Mesenteric fat pad (tissue), 1 donor: ENCODE measurements around the gene TXNDC5. TPM values are rescaled to one million over a fixed set of nuclear protein-coding genes. Genes with fewer than 3 reads are reported as not detected.
"Not testable (repeated sequence)": the region's sequence is repeated elsewhere in the genome, so short reads cannot be mapped to it uniquely, and the experiment has no call there.

Experiments
- DNase-seq: peaks from one replicate; pipeline ENCODE4 v3.0.0-alpha.2; 2020; ENCODE audit warnings: low spot score
- total RNA-seq: library from RNA; stranded (reverse); fragmentation: NEBNext Ultra II Directional; extraction: Animal tissue kit (Norgen Biotek cat#: 25700); gene quantifications from one replicate; pipeline ENCODE4 v1.2.1, GENCODE V29; 2021
- donor health status: DM: yes; HTN: yes; CAD: no.

TXNDC5 gene
- total RNA-seq, 1 donor from 2014 or later = 153 TPM

DNA sequence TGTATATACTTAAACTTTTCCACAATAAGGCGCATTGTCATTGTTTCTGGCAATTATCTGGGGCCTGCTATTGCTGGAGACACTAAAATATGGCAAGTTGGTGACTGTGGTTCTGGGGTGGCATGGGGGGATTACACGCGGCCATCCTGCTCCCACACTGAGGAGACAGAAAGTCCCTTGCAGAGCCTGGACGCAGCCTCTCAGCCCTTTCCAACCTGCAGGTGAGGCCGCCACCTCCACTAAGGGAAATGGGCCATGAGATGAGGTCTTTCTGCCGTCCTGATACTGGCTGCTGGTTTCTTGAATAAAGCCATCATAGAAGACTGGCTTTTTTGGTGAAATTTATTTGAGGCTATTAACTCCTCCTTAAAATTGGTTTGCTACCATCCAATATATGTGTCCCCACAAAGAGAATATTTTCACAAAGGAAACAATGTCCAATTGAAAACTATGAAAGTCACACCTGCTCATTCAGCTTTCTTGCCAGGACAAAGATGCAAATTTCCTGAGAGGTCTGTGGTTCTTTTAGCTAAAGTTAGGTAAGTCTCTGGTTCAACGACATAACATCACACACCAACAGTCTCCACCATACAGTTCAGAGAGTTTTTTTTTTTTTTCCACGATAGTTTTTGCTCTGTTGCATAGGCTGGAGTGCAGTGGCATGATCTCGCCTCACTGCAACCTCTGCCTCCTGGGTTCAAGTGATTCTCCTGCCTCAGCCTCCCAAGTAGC lies 13.0 kb downstream of the TXNDC5 start:
- no peak for DNase-seq

DNA sequence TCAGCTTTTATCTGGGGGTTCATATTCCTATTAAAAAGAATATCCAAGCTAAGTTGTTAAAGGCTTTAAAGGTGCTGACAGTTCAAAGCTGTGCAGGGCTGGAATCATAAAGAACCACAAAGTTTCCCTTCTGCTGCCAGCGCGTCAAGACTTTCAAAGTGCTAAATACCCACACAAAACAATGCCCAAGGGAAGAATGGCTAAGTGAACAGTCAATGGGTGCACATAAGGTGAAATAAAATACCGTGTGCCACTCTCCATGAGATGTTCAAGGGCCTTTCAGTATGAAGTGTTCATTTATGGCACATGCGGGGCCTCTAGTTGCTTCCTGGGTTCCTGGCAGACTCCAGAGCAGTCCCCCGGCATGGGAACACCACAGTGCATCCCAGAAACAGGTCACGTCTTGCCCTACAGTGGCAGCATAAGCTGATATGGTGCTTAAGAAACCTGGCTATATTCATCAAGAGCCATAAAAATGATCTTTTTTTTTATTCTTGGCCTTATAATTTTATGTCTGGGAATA lies 14.1 kb downstream of the TXNDC5 start:
- no peak for DNase-seq

DNA sequence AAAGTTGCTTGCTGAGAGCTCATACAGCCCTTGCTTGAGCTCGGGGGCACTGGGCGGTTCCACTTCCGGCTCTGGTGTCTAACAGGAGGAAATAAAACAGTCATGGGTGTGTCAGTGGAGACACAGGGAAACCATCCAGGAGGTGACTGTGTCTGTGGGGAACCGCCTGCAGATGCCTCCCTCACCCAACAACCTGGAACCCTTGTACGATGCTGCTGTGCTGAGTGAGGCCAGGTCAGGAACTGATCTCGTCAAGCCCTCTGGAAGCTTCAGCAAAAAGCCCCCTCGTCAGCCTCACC lies 15.5 kb downstream of the TXNDC5 start:
- no peak for DNase-seq

DNA sequence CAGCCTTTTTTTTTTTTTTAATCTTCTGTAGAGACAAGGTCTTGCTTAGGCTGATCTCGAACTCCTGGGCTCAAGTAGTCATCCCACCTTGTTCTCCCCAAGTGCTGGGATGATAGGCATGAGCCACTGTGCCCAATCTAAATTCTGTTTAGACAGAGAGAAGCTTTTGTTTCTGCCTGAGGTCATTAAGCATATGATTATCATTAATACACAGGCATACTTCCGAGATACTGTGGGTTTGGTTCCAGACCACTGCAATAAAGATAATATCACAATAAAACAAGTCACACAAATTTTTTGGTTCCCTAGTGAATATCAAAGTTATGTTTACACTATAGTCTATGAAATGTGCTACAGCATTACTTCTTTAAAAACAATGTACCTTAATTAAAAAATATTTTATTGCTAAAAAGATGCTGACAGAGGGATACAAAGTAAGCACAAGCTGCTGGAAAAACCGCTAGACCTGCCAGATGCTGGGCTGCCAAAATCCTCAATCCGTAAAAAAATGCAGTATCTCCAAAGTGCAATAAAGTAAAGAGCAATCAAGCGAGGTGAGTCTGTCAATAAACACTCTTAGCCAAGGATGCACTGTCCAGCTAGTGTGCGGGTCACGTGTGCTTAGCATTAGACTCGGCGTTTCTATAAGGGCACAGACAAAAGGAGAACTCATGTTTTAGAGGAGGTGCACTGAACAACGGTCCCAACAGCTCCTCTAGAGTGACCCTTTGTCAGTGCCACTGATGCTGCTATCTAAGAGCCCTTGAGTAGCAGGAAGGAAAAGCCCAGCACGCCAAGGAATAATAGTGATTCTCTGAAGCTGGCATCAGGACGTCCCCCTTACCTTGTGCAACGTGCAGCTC lies 16.1 kb downstream of the TXNDC5 start:
- DNase-seq = no peak

DNA sequence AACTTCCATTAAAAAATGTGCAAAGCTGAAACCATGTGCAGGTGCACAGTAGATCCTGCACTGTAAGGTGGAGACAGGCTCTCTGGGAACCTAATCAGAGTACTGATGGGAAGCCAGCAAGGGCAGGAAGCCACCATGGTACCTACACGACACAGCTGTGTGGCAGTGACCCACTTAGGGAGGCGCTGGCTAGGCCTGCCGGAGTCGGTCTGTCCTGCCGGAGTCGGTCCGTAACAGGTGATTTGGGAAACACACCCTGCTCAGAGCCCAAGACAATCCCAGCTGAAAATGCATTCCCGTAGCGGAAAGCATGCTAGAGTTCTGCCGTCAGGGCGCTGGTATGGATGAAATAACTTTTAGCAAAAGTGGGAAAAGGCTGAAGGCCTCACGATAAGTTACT lies 17.2 kb downstream of the TXNDC5 start:
- DNase-seq = no peak

DNA sequence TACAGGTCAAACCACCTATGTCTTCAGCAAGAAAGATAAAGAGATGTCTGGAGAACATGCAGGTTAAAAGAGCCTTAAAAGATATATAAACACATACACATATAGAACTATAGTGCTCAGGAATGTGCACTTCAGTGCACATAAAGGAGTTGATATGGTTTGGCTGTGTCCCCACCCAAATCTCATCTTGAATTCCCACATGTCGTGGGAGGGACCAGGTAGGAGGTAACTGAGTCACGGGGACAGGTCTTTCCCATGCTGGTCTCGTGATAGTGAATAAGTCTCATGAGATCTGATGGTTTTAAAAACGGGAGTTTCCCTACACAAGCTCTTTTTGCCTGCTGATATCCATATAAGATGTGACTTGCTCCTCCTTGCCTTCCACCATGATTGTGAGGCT lies 18.2 kb downstream of the TXNDC5 start:
- DNase-seq = not testable (repeated sequence)

DNA sequence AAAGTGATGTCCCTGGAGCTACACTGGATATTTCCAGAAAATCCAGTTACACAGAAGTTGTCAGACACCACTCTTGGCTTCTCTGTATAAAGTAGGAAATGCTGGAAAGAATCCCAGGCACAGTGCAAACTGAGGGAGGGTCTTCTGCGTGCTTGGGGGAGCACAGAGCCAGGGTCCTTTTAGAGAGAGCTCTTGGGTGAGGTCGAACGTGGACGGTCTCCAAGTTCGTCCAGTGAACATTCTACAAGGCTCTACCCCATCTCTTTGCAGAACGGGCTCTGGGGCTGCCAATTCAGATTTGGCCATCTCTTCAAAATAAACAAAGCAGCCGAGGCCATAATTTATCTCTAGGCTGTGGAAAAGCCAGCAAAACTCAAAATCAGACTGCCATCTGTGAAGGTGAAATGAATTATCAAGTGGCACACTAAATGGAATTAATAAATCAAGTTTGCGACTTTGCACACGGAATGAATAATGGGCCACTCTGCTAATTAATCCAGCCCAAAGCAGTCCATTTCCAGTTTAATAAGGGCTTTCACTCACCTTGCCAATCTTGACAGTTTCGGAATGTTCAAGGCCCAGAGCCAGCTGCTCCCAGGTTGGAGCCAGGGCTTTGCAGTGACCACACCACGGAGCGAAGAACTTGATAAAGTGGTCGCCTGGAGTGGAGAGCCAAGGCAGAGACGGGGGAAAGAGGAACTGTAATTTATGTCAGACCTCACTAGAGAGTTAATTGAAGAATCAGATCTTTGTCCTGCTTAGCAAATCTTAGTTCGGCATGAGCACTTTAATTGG lies 19.3 kb downstream of the TXNDC5 start:
- no peak for DNase-seq

DNA sequence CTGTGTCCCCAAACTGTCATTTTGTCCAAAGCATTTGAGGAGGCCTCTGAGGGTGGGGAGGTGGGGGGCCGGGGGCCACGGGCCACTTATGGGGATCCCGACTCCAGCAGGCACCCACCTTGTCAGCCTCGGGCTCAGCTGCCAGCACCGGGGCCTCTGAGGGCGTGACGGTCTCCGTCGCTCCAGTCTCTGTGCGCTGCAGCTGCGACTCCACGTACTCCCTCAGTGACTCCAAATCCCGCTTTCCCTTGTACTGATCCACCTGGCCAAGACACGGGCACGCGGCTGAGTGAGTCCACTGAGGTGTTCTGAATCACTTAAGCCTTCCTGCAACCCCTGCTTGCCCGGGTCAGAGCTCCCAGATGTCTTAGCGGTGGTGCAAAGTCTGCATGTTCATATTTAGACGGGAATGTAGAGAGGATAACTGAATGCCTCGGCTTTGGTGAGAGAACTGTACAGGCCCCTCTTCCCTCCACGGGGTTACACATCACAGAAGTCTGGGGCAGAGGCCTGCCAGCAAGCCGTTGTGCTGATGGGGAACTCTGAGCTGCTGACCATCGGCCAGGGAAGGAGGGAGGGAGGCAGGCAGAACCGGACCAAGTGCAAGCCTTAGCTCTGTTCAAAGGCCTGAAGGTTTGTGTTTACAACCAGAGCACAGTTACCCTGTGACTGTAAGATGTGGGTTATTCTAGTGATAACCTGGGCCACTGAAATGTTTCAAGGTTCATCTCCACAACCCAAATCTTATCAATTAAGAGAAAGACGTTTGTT lies 21.8 kb downstream of the TXNDC5 start:
- no peak for DNase-seq

DNA sequence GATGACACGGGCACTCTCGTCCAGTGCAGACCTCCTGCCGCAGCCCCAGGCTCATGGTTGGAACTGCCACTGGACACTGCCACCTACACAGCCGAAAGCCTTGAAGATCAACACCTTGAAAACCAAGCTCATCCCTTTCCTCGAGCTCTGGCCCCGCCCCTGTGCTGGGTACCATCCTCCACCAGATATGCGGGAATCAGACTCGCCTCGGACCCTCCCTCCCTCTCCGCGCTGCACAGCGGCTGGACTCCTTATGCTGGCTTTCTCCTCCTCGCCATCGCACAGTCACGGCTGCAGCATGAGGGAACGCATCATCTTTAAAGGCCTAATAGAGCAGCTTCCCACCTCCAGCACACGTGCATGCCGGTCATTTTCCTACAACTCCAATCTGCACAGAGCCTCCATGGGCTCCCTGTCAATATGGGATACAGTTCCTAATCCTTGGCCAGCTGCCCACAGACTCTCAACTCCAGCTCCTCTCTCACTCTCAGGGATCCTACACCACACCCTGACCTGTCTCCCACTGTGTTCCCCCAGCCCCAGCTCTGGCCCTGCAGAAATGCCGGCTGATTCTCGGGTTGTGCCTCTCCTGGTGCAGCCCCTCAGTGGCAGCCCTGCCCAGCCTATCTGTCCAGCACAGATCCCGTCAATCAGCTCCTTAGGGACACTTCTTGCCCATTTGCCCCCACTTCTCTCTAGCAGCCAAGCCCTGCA lies 23.2 kb downstream of the TXNDC5 start:
- no peak for DNase-seq

DNA sequence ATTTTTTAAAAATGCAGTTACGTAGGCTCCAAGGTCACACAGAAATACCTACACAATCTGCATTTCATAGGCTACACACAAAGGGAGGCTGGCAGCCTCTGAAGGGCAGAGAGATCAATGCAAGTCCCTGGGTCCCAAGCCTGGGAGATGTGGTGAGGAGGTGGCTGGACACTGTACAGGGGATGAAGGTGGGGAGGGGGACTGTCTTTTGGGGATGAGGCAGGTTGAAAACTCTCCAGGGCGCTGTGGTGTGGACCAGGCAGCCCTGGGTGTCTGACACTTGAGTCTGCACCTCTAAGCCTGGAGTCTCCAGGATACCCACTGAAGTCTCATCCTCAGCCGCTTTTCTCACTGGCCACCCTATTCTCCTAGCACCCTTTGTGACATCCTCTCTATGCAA lies 24.5 kb downstream of the TXNDC5 start:
- DNase-seq = no peak

DNA sequence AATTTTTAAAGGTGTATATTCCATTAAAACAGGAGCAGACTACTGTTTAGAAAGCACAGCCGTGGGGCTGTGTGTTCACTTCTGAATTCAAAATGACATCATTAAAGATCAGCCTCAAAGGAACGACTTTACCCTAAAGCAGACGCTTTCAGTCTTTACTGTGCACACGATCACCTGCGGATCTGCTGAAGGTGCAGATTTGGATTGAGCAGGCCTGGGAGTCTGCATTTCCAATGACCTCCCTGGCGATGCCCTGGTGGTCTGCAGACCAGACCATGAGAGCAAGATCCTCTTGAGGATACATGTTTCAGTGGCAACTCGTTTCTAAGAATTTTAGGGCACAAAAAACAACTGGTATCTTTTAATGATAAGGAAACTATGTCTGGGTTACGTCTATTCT lies 27.2 kb downstream of the TXNDC5 start:
- DNase-seq = no peak

DNA sequence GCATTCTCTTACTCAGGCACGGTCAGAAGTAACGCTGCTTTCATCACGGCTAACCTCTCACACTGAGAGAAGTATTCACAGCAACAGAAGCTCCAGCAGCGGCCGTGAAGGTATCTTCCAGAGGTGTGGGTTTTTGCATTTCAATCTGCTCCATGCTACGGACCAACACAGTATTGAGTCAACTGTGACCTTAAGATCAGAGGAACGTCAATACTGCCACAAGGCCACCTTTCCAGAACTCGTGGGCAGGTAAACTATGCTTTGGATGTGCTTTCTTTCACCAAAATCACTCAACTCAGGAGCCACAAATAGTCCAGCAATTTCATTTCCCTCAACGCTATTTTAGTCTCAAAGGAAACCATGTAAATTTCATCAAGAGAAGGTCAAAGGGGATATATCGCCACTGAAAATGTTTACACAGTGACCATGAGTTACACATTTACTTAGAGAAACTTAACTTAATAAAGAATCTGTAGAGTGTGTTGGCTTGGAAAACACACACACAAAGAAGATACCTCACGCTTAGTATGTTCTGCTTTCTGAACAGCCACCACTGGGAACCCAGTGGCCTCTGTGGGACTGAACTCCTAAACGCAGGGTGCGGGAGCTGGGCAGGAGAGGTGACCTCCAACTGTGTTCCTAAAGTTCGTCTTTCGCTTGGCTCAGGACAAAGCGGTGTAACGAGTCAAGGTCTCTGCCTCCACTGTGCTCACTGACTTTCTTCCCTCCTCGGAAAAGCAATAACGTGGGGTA lies 27.9 kb downstream of the TXNDC5 start:
- DNase-seq = no peak

DNA sequence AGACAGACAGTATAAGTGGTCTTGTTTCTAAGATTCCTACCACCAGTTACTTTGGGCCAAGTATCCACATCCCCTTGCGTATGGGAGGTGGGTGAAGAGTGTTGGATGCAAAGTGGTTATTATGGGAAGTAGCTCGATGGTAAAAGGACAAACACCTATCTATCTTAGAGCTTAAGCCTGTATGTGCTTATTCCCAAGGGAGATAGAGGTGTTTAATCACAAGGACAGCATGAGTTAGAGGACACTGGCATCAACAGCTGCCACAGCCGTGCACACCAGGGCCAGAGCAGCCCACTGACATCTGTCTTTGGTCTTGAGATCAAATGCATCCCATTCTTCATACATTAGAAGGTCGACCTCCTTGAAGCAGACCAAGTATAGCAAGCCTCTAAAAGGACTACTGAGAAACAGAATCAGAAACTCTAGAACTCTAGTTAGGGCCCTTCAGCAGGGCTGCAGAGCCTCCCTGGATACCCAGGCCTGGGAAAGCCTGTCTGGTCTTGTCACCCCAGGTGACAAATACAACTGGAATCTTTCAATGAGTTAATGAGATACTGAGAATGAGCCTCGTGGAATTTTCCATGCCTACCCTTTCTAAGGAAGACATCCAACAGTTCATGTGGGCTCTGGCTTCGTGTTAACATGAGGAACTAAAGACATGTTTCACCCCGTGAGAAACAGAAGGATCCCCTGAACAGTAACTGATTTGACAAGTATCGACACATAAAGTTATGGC lies 28.7 kb downstream of the TXNDC5 start:
- no peak for DNase-seq

DNA sequence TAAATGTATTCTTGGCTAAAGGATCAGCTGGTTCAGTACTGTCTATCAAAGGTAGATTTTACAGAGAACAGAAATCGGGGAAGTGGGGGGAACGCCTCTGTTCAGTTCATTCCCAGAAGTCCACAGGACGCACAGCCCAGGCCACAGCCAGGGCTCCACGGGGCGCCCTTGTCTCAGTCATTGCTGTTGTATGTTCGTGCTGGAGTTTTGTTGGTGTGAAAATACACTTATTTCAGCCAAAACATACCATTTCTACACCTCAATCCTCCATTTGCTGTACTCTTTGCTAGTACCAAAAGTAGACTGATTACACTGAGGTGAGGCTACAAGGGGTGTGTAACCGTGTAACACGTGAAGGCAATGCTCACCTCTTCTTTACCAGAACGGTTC lies 29.9 kb downstream of the TXNDC5 start:
- DNase-seq = no peak

DNA sequence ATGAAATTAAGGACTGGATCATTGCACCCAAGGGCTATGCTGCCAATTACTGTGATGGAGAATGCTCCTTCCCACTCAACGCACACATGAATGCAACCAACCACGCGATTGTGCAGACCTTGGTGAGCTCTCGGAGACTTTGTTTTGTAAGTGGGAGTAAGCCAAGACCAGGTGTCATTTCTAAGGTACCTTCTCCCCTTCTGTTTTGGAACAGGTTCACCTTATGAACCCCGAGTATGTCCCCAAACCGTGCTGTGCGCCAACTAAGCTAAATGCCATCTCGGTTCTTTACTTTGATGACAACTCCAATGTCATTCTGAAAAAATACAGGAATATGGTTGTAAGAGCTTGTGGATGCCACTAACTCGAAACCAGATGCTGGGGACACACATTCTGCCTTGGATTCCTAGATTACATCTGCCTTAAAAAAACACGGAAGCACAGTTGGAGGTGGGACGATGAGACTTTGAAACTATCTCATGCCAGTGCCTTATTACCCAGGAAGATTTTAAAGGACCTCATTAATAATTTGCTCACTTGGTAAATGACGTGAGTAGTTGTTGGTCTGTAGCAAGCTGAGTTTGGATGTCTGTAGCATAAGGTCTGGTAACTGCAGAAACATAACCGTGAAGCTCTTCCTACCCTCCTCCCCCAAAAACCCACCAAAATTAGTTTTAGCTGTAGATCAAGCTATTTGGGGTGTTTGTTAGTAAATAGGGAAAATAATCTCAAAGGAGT lies 30.4 kb downstream of the TXNDC5 start:
- no peak for DNase-seq

DNA sequence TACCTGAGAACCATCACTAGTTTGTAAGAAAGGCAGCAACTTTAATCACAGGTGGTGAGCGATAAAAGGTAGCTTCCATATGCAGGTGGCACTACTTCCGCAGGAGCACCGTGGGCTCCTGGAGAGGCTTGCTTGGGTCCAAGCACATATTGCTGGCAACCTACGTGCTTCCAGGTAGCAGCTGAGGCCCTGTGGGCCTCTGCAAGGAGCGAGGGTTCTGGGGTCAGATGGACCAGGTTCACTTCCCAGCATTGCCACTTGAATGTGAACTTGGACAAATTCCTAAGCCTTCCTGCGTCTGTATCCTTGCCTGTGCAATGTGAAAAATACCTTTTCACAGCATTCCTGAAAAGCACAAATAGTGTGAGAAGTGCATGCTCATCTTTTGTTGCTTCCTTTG lies 31.0 kb downstream of the TXNDC5 start:
- DNase-seq = no peak

DNA sequence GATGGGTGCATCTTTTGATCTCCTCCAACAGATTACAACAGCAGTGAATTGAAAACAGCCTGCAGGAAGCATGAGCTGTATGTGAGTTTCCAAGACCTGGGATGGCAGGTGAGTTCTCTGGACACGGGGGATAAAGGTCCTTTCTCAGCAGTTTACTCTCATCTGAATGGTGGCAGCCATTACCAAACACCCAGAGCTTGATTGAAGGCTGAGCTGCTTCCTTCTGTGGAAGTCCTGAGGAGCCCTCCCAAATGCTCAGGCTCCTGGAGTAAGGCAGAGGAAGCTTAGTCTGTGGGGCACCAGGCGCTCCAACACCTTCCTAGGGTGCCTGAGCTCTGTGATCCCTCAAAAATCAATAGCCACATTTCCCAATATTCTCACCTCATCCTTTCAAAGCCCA lies 31.5 kb downstream of the TXNDC5 start:
- DNase-seq = no peak

DNA sequence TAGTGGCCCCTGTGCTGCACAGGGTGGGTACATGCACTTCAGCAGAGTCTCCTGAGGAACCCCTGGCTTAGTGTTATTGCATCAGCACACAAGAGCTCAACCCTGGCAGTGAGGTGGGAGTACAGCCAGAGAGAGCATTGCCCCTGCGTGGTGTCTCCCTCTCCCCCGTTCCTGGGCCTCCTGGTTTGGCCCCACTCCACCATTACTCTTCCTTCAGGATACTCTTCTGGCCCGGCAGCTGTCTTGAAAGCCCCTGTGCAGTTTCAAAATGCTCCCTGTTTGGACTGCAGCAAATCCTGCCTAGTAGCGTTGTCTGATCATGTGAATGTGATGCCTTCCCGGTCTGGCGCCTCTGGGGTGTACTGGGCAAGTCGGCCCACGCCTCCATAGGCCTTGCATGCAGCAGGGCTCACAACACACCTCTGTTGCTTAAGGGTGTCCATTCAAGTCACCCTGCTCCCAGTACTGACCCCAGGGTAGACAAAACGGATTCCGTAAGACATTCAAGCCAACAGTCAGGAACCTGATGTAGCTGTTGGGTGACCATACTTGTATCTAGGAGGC lies 32.1 kb downstream of the TXNDC5 start:
- no peak for DNase-seq
